T-helper 17 cell (primary cell): ENCODE results near the gene WDR86. TPM values are rescaled to one million over a fixed set of nuclear protein-coding genes. Genes with fewer than 3 reads are reported as not detected.
A peak's percentile ranks its signal among the peaks of the same experiment; 100 is the strongest.

Experiments used
- ATAC-seq: fragments of 150-1000 bp; cut with Tn5 transposase; 2 replicates; pipeline ENCODE4 v1.10.0; 2021; ENCODE audit warnings: mild to moderate bottlenecking, moderate library complexity
- DNase-seq, 3 donors: peaks; one replicate each; pipeline versions ENCODE4 v3.0.0 to v3.0.0-alpha.2; 2020 to 2021
- H3K9me3 ChIP-seq: one replicate; pipeline ENCODE4 v1.7.0; 2013; ENCODE audit warnings: low read length, mild to moderate bottlenecking; ENCODE audit not compliant: control insufficient read depth, poor library complexity, severe bottlenecking
- H3K27ac Mint-ChIP-seq: one replicate; pipeline ENCODE4 v1.8.0; 2022; ENCODE audit warnings: mild to moderate bottlenecking, moderate library complexity, mixed read lengths
- H3K27me3 Mint-ChIP-seq: one replicate; pipeline ENCODE4 v1.8.0; 2022; ENCODE audit warnings: mixed read lengths
- H3K36me3 Mint-ChIP-seq: one replicate; pipeline ENCODE4 v1.8.0; 2022; ENCODE audit warnings: low read depth, mixed read lengths
- H3K4me1 Mint-ChIP-seq: one replicate; pipeline ENCODE4 v1.8.0; 2022; ENCODE audit warnings: mild to moderate bottlenecking, mixed read lengths
- H3K4me3 Mint-ChIP-seq: one replicate; pipeline ENCODE4 v1.8.0; 2022; ENCODE audit warnings: mild to moderate bottlenecking, moderate library complexity, mixed read lengths
- total RNA-seq, 4 donors: library from RNA in 2 of 4; stranded (reverse) in 2 of 4; gene quantifications; one replicate each; pipeline ENCODE4 v1.2.3 and lab custom pipeline; 2022 to 2026

WDR86 gene, protein sequence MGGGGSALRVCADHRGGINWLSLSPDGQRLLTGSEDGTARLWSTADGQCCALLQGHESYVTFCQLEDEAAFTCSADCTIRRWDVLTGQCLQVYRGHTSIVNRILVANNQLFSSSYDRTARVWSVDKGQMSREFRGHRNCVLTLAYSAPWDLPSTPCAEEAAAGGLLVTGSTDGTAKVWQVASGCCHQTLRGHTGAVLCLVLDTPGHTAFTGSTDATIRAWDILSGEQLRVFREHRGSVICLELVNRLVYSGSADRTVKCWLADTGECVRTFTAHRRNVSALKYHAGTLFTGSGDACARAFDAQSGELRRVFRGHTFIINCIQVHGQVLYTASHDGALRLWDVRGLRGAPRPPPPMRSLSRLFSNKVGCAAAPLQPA
- 10 to 100 TPM in 1 of 2 donors, 1 to 10 TPM in 1; 9.7 to 24.4 TPM for total RNA-seq
- total RNA-seq (lab: John Stamatoyannopoulos, UW): 4.2 to 17.4 reads per million in 2 donors

DNA sequence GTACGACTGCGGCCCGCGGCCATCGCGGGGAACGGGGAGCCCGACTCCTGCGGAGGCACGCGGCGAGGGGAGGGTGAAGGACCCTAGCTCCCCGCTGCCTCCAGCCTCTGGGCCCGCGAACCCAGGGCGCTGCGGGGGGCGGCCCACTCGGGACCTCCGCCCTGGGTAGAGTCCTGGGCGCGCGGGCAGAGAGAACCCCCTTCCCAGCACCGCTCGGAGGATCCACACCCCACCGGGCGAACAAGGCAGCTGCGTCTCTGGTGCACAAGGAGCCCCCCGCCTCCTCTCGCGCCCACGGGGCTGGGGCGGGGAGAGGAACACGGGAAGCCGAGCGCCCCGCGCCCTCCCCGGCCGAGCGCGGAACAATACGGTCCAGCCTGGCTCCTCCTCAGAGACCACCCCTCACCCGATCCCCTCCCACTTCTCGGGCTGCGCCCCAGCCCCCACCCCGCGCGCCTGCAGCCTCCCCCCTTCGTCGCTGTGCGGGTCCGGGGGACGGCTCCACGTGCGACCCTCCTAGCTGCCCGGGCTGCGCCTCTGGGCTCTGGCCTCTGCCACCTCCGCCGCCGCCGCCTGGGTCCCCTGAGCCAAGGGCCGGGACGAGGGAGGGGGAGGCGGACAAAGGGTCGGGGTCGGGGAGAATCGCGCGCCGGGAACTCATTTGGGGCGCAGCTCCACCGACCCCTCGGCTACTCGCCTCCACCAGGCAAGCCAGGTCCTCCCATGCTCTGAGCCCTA, at the start of gene WDR86:
TSS of gene WDR86 (minus strand) at position 372 of the 738 bp plus-strand sequence. CDS start 449 bp downstream, outside the sequence.
- DNase-seq (peak in 2 of 3 donors; percentile 25 to 38), ATAC-seq (no peak)
- H3K9me3 ChIP-seq: peaks cover 6% of the 10 kb centered on the region
- peaks cover 6% of the 10 kb centered on the region for H3K27me3 Mint-ChIP-seq
- H3K4me1 Mint-ChIP-seq: peaks cover 29% of the 10 kb centered on the region
- H3K4me3 Mint-ChIP-seq: peak within 1 kb of the TSS; percentile 87
- peak within 1 kb of the TSS; percentile 98 for H3K27ac Mint-ChIP-seq
- peaks cover 5% of the 10 kb centered on the region for H3K36me3 Mint-ChIP-seq

DNA sequence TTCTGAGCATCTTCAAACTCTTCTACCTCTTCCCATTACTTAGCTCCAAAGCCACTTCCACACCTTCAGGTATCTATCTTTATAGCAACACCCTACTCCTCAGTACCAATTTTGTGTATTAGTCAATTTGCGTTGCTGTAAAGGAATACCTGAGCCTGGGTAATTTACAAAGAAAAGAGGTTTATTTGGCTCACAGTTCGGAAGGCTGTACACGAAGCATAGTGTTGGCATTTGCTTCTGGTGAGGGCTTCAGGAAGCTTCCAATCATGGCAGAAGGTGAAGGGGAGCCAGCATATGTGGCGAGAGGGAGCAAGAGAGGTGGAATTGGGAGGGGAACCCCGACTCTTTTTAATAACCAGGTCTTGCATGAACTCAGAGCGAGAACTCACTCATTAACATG, 47.7 kb upstream of the WDR86 start:
- no peak overlapping the region for H3K27ac Mint-ChIP-seq
- peaks cover 9% of the 10 kb centered on the region for H3K4me1 Mint-ChIP-seq

DNA sequence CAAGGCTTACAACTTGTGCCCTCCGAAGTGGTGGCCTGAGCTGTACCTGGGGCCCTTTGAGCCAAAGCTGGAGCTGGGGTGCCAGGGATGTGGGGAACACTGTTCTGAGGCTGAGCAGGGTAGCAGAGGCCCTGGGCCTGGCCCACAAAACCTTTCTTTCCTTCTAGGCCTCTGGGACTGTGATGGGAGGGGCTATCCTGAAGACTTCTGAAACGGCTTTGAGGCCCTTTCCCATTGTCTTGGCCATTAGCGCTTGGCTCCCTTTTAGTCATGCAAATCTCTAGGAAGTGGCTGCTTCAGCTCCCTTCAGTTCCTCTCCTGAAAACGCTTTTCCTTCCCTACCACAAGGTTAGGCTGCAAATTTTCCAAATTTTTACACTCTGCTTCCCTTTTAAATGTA, 46.9 kb upstream of the WDR86 start:
- Mint-ChIP-seq H3K27ac (no peak overlapping the region), H3K36me3 (no peaks in the 10 kb centered on the region), H3K27me3 (peaks cover 12% of the 10 kb centered on the region), H3K4me3 (no peak overlapping the region), H3K4me1 (peaks cover 9% of the 10 kb centered on the region)
- no peak for DNase-seq
- ATAC-seq: no peak
- no peaks in the 10 kb centered on the region for H3K9me3 ChIP-seq

More for the DNA sequence above, 47.7 kb upstream of the WDR86 start:
- Mint-ChIP-seq H3K4me3 (no peak overlapping the region), H3K36me3 (no peaks in the 10 kb centered on the region), H3K27me3 (peaks cover 9% of the 10 kb centered on the region)
- DNase-seq (no peak), ATAC-seq (no peak)
- no peaks in the 10 kb centered on the region for H3K9me3 ChIP-seq

DNA sequence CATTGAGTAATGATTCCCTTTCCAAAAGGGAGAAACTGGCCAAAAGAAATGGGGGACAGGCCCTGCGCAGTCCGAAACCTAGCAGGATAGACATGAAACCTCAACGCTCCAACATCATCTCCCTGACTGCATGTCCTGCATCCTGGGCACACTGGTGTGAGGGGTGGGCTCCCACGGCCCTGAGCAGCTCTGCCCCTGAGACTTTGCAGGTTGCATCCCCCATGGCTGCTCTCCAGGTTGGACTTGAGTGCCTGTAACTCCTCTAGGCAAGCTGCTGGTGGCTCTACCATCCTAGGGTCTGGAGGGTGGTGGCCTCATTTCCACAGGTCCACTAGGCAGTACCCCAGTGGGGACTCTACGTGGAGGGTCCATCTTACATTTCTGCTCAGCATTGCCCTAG, 46.4 kb upstream of the WDR86 start:
- DNase-seq: no peak
- H3K27ac Mint-ChIP-seq: no peak overlapping the region
- no peak for ATAC-seq
- H3K9me3 ChIP-seq: no peaks in the 10 kb centered on the region
- H3K4me3 Mint-ChIP-seq: no peak overlapping the region
- no peaks in the 10 kb centered on the region for H3K36me3 Mint-ChIP-seq
- H3K4me1 Mint-ChIP-seq: peaks cover 9% of the 10 kb centered on the region
- peaks cover 12% of the 10 kb centered on the region for H3K27me3 Mint-ChIP-seq

DNA sequence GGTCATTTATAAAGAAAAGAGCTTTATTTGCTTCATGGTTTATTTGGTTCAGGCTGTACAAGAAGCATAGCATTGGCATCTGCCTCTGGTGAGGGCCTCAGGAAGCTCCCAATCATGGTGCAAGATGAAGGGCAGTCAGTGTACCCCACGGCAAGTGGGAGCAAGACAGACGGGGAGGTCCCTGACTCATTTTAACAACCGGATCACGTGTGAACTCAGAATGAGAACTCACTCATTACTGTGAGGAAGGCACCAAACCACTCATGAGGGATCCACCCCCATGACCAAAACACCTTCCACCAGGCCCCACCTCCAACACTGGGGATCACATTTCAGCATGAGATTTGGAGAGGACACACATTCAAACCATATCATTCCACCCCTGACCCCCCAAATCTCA, 45.9 kb upstream of the WDR86 start:
- peaks cover 9% of the 10 kb centered on the region for H3K4me1 Mint-ChIP-seq
- no peak for ATAC-seq
- no peaks in the 10 kb centered on the region for H3K36me3 Mint-ChIP-seq

DNA sequence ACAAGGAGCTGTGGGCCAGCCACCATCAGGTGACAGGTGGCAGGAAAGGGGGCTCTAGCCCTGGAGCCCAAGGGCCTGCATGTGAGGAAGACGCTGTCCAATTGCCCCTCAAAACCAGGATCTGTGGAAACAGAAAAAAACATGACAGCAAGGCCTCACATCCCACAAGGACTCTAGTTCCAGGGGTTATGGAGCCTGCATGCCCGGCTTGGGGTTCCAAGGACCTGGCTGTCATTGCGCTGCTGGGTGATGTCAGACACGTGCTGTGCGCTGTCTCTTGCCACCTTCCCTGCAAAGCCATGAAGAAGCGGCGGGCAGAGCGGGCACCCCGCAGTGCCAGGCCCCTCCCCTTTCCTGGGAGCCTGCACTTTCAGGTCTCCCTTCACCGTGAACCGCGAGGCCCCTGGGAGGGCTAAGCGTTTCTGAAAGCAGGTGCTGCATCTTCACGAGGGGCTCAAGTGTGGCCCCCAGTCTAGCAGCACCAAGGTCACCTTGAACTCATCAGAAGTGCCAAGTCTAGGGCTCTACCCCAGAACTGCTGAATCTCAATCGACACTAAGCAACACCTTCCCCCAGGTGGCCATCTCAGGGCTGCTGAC, 45.2 kb upstream of the WDR86 start:
- H3K27ac Mint-ChIP-seq: no peak overlapping the region
- H3K9me3 ChIP-seq: no peaks in the 10 kb centered on the region

More for the DNA sequence above, 45.9 kb upstream of the WDR86 start:
- Mint-ChIP-seq H3K4me3 (no peak overlapping the region), H3K27ac (no peak overlapping the region), H3K27me3 (peaks cover 12% of the 10 kb centered on the region)
- DNase-seq: no peak
- no peaks in the 10 kb centered on the region for H3K9me3 ChIP-seq

DNA sequence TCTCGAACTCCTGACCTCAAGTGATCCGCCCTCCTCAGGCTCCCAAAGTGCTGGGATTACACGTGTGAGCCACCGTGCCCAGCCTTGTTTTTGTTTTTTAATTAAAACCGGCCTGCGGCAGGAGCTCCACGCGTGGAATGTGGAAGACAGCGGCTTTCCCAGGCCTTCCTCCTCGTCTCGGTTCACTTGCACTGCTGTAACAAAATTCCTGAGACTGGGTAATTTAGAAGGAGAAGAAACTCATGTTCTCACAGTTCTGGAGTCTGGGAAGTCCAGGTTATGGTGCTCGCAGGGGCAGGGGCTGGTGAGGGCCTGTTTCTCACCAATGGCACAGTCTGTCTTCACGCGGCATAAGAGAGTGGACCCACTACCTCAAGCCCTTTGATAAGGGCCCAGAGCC, 44.5 kb upstream of the WDR86 start:
- Mint-ChIP-seq H3K4me3 (no peak overlapping the region), H3K27me3 (peaks cover 17% of the 10 kb centered on the region), H3K36me3 (no peaks in the 10 kb centered on the region), H3K4me1 (peaks cover 9% of the 10 kb centered on the region), H3K27ac (no peak overlapping the region)
- no peaks in the 10 kb centered on the region for H3K9me3 ChIP-seq
- ATAC-seq: no peak
- DNase-seq: no peak

More for the DNA sequence above, 45.2 kb upstream of the WDR86 start:
- H3K4me3 Mint-ChIP-seq: no peak overlapping the region
- H3K36me3 Mint-ChIP-seq: no peaks in the 10 kb centered on the region
- no peak for ATAC-seq
- DNase-seq: no peak
- peaks cover 12% of the 10 kb centered on the region for H3K27me3 Mint-ChIP-seq
- H3K4me1 Mint-ChIP-seq: peaks cover 9% of the 10 kb centered on the region

DNA sequence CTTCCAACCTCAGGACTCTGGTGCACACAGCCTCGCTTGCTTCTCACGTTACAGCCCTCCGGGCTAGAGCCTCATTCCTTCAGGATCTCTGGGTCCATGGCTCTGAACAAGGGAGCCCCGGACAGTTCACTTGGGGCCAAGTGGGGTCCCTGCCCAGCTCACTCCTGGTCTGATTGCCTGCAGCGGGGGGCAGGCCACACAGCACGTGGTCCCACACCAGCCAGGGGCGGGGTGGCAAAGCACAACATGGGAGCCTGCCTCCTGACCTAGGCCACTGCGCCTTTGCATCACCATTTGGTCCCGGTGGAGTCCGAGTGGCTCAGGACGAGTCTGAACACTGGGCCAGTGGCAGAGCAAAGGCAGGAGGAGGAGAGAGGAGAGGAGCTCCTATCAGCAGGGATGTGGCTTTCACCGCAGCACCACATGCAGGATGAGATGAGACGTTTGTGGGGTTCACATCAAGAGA, 43.5 kb upstream of the WDR86 start:
- H3K4me1 Mint-ChIP-seq: peaks cover 9% of the 10 kb centered on the region
- DNase-seq: no peak
- H3K4me3 Mint-ChIP-seq: peak overlapping the region; percentile 25
- H3K27ac Mint-ChIP-seq: no peak overlapping the region
- H3K27me3 Mint-ChIP-seq: peaks cover 17% of the 10 kb centered on the region
- ATAC-seq: peak; percentile 53
- no peaks in the 10 kb centered on the region for H3K9me3 ChIP-seq
- H3K36me3 Mint-ChIP-seq: no peaks in the 10 kb centered on the region

DNA sequence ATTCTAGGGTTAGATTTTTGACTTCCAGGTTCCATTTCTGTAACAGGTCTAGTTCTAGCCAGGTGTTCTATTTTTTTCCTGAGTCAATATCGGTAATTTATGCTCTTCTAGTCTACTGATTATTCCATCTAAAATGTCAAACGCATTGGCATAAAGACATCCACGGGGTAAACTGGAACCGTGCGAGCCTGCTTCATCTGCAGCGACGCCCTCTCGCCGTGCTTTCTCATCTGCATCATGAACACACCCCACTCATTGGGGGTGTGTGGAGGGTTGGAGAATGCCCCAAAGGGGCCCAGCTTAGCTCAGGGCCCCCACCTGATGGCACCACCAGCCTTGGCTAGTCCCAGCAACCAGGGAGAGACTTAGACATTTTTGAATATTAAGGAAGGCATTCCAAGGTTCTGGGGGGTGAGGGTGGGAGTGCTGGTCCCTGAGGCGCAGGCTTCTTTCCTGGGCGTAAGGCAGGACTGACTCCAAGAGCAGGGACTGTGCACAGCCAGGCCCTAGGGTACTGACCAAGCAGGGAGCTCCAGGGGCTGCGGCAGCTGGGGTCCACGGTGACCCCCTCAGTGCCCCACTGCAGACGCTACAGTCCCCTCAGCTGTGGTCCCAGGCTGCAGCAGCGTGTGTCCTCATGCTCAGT, 43.0 kb upstream of the WDR86 start:
- no peak overlapping the region for H3K4me3 Mint-ChIP-seq
- H3K27ac Mint-ChIP-seq: no peak overlapping the region
- no peaks in the 10 kb centered on the region for H3K9me3 ChIP-seq
- H3K4me1 Mint-ChIP-seq: peaks cover 9% of the 10 kb centered on the region
- ATAC-seq: no peak
- no peak for DNase-seq
- no peaks in the 10 kb centered on the region for H3K36me3 Mint-ChIP-seq
- peaks cover 17% of the 10 kb centered on the region for H3K27me3 Mint-ChIP-seq

DNA sequence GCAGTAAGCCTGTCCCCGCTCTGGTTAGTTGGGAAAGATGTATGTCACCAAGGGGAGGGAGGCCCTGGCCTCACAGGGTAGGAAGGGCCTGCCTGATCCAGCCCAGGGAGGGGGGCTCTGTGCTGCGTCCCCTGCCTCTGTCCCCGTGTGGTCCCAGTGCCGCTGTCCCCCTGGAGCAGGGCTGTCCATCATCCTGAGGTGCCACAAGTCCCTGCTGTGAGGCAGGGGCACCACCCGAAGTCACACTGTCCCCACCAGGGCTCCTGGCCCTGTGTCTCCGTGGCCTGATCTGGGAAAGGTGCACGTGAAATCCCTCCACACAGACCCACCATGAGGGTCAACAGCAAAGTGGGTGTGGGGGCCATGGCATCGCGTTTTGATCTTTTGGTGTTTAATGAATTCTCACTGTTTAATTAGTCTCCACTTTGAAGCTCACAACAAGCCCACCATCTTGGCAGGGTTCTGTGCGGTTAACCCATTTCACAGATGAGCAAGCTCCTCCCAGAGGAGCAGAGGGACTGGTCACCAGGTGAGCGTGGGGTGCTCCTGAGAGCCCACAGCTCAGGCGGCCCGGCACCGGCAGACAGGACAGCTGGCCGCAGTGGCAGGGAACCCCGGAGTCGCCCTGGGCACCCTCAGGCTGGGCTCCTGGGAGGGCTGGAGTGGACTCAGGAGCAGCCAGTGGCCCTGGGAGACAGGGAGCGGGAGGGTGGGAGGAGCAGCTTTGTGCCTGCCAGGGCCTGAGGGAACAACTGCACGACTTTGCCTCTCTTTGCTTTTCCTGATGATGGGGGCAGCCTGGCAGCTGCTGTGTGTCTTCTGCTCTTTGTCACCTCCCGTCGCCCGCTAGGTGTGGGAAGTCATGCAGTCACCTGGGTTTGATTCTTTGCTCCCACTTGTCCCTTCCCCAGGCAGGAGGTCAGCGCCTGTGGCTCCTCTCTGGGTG, 42.1 kb upstream of the WDR86 start:
- no peaks in the 10 kb centered on the region for H3K36me3 Mint-ChIP-seq
- no peak overlapping the region for H3K4me3 Mint-ChIP-seq
- DNase-seq: no peak
- ATAC-seq: no peak
- H3K27me3 Mint-ChIP-seq: peaks cover 17% of the 10 kb centered on the region
- peaks cover 8% of the 10 kb centered on the region for H3K4me1 Mint-ChIP-seq
- H3K9me3 ChIP-seq: no peaks in the 10 kb centered on the region
- H3K27ac Mint-ChIP-seq: no peak overlapping the region

DNA sequence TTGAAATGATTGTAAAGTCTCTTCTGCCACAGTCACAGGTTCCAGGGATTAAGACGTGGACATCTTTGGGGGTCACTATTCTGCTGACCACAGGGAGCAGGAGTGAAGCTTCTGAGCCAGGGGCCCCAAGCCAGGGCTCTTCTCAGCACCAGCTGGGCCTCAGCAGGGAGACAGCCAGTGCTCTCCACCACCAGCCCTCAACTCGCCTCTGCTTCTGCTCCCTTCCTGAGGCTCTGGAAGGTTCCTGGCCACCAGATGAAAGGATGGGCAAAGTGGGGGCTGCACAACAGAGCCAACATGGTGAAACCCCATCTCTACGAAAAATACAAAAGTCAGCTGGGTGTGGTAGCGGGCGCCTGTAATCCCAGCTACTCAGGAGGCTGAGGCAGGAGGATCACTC, 41.3 kb upstream of the WDR86 start:
- H3K9me3 ChIP-seq: no peaks in the 10 kb centered on the region
- H3K27ac Mint-ChIP-seq: no peak overlapping the region
- DNase-seq: no peak
- H3K4me3 Mint-ChIP-seq: no peak overlapping the region
- peaks cover 17% of the 10 kb centered on the region for H3K27me3 Mint-ChIP-seq
- H3K36me3 Mint-ChIP-seq: no peaks in the 10 kb centered on the region
- ATAC-seq: no peak
- peaks cover 11% of the 10 kb centered on the region for H3K4me1 Mint-ChIP-seq

DNA sequence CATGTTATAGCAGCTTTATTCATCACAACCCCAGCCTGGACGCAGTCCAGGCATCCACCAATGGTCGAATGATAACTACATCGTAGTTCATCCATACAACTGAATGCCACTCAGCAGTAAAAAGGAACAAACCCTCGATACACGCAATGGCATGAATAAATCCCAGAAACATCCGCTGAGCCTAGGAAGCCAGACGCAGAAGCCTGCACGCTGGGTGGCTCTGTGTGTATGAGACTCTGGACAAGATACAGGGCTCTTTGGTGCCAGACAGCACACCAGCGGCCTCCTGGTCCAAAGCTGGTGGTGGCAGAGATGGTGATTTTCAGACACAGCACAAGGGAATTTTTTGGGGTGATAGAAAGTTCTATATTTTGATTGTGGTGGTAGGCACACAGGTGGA, 40.2 kb upstream of the WDR86 start:
- no peaks in the 10 kb centered on the region for H3K9me3 ChIP-seq
- ATAC-seq (no peak), DNase-seq (no peak)
- H3K27ac Mint-ChIP-seq: no peak overlapping the region
- peaks cover 12% of the 10 kb centered on the region for H3K4me1 Mint-ChIP-seq
- H3K27me3 Mint-ChIP-seq: peaks cover 17% of the 10 kb centered on the region
- H3K4me3 Mint-ChIP-seq: no peak overlapping the region
- no peaks in the 10 kb centered on the region for H3K36me3 Mint-ChIP-seq
